NB4 (cell line): ENCODE measurements around the gene ZBED4.

ENCODE experiments used
- CTCF ChIP-seq: IDR thresholded peaks from one replicate; pipeline ENCODE4 v1.5.1; 2012; ENCODE audit warnings: low read depth, low read length
- MAX ChIP-seq: IDR thresholded peaks from 2 replicates; pipeline ENCODE4 v1.6.1; 2011; ENCODE audit warnings: low read depth, low read length
- POLR2A ChIP-seq: IDR thresholded peaks from 2 replicates; pipeline ENCODE4 v1.6.1; 2011; ENCODE audit warnings: mild to moderate bottlenecking; ENCODE audit not compliant: insufficient read length; ENCODE audit errors: extremely low read depth

- TF ChIP-seq MAX, result no peak
- TF ChIP-seq CTCF, result no peak
- no peak for TF ChIP-seq POLR2A
Observed at GRCh38 chr22:49884503-49885260, 31.0 kb downstream of the ZBED4 start.
